VCaP (cell line): ENCODE measurements around the gene MYH7B.

Experiments
- H3K27ac ChIP-seq: fragments of 450-650 bp; 2 replicates; pipeline ENCODE4 v1.5.1; 2017
- CTCF ChIP-seq: fragments of 450-650 bp; conservative IDR thresholded peaks from 2 replicates; pipeline ENCODE4 v1.5.1; 2017; ENCODE audit warnings: mild to moderate bottlenecking, moderate library complexity

MYH7B gene

GRCh38 chr20:34921436-34921835, 34.2 kb upstream of the MYH7B start:
- H3K27ac ChIP-seq = no peak overlapping the region
- no peak for TF ChIP-seq CTCF

- TF ChIP-seq CTCF = no peak
- H3K27ac ChIP-seq = no peak overlapping the region
Observed at GRCh38 chr20:34922654-34923381, 32.9 kb upstream of the MYH7B start.

- H3K27ac ChIP-seq = no peak overlapping the region
- TF ChIP-seq CTCF = no peak
Observed at GRCh38 chr20:34923414-34923813, 32.3 kb upstream of the MYH7B start.

DNA sequence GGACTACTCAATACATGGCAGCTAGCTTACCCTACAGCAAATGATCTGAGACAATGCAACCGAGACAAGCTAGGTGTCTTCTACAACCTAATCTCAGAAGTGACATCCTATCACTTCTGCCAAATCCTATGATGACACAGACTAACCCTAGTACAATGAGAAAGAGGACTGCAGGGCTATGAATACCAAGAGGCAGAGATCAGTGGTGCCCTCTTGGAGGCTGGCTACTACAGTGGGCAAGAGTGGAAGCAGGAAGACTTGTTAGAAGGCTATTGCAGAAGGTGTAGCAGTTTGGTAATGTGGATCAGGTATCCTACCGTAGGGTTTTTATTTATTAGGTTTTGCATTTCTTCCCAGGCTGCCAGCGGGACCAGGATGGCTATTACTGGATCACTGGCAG, 30.3 kb upstream of the MYH7B start:
- H3K27ac ChIP-seq = no peak overlapping the region
- no peak for TF ChIP-seq CTCF

- no peak for TF ChIP-seq CTCF
- no peak overlapping the region for H3K27ac ChIP-seq
Observed at GRCh38 chr20:34925981-34926380, 29.7 kb upstream of the MYH7B start.

DNA sequence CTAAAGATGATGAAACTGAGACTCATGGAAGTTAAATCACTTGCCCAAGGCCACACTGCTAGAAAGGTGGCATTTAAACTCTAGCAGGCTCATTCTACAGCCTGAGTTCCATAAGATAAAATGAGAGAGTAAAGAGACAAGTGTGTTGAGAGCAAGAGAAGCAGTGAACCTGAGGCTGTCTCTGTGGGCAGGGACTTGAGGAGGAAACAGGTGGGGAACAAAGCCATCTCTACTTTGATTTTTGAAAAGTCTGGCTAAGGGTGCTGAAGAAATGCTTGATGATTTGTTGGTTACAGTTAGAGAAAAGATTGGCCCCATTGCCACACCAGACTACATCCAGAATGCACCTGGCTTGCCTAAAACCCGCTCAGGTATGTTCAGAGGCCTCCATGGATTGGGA, 29.1 kb upstream of the MYH7B start:
- TF ChIP-seq CTCF = no peak
- no peak overlapping the region for H3K27ac ChIP-seq

- no peak for TF ChIP-seq CTCF
- H3K27ac ChIP-seq = no peak overlapping the region
Observed at GRCh38 chr20:34927736-34928135, 27.9 kb upstream of the MYH7B start.
